Natural killer cell (primary cell): ENCODE data around the gene ZNRF3. TPM values are rescaled to one million over a fixed set of nuclear protein-coding genes. Genes with fewer than 3 reads are reported as not detected.

Source experiments
- ATAC-seq, 3 donors: fragments of 150-1000 bp in 2 of 3; fragments of 200-7000 bp in 1 of 3; cut with Tn5 transposase; 1 replicate in 1 of 3; 2 replicates in 2 of 3; pipeline ENCODE4 v1.10.0; 2021; ENCODE audit warnings: mild to moderate bottlenecking in 2 of 3, moderate library complexity in 2 of 3
- DNase-seq, 2 donors: peaks; one replicate each; pipeline versions ENCODE4 v3.0.0 to v3.0.0-alpha.2; 2013 to 2021; ENCODE audit warnings: mixed read lengths in 1 of 2
- H3K27ac ChIP-seq: one replicate; pipeline ENCODE4 v1.5.1; 2013; ENCODE audit warnings: mild to moderate bottlenecking, low read length
- H3K27me3 ChIP-seq: one replicate; pipeline ENCODE4 v1.6.1; 2013; ENCODE audit warnings: low read length; ENCODE audit not compliant: control insufficient read depth, insufficient read depth
- H3K36me3 ChIP-seq: one replicate; pipeline ENCODE4 v1.6.1; 2013; ENCODE audit warnings: low read length; ENCODE audit not compliant: control insufficient read depth, insufficient read depth
- H3K4me1 ChIP-seq: one replicate; pipeline ENCODE4 v1.6.1; 2013; ENCODE audit warnings: low read length; ENCODE audit not compliant: control insufficient read depth, insufficient read depth
- H3K4me3 ChIP-seq: one replicate; pipeline ENCODE4 v1.5.1; 2013; ENCODE audit warnings: low read length
- H3K9me3 ChIP-seq: one replicate; pipeline ENCODE4 v1.6.1; 2013; ENCODE audit warnings: low read length; ENCODE audit not compliant: control insufficient read depth, insufficient read depth
- H3K27ac Mint-ChIP-seq, 2 donors: one replicate each; pipeline ENCODE4 v1.8.0; 2022; ENCODE audit warnings: mild to moderate bottlenecking in 2 of 2, mixed read lengths in 2 of 2, moderate library complexity in 1 of 2
- H3K27me3 Mint-ChIP-seq, 2 donors: one replicate each; pipeline ENCODE4 v1.8.0; 2022; ENCODE audit warnings: low read depth in 2 of 2, mixed read lengths in 2 of 2
- H3K36me3 Mint-ChIP-seq: one replicate; pipeline ENCODE4 v1.8.0; 2022; ENCODE audit warnings: mixed read lengths
- H3K4me1 Mint-ChIP-seq, 2 donors: one replicate each; pipeline ENCODE4 v1.8.0; 2022; ENCODE audit warnings: mixed read lengths in 2 of 2
- H3K4me3 Mint-ChIP-seq: one replicate; pipeline ENCODE4 v1.8.0; 2022; ENCODE audit warnings: mild to moderate bottlenecking, moderate library complexity, mixed read lengths
- H3K9me3 Mint-ChIP-seq, 2 donors: one replicate each; pipeline ENCODE4 v1.8.0; 2022; ENCODE audit warnings: mixed read lengths in 2 of 2
- CTCF ChIP-seq: fragments of 200-600 bp; IDR thresholded peaks from one replicate; pipeline ENCODE4 v1.8.0; 2022; ENCODE audit warnings: antibody characterized with exemption
- WGBS: methylation state at CpG from one replicate; pipeline ENCODE4 v1.1.7; 2013; ENCODE audit warnings: missing lambda C conversion rate; ENCODE audit not compliant: insufficient coverage; 5-methylcytosine and 5-hydroxymethylcytosine counted together
- intact Hi-C: fragments of 100-400 bp; cut with micrococcal nuclease; formaldehyde crosslinking; loops from one replicate; pipeline ENCODE4 v1.14.2; 2022
- total RNA-seq, 4 donors: library from RNA; stranded (reverse); fragments of 120-200 nt in 1 of 4; gene quantifications; one replicate each; pipeline versions ENCODE4 v1.2.3 to v1.2.4, GENCODE V29; 2013 to 2022

ZNRF3 gene
- total RNA-seq, 3 donors from 2014 or later (not counting 1 experiment from before 2014, with no cell fraction given), result 0.23 to 0.34 (median 0.33) TPM

DNA sequence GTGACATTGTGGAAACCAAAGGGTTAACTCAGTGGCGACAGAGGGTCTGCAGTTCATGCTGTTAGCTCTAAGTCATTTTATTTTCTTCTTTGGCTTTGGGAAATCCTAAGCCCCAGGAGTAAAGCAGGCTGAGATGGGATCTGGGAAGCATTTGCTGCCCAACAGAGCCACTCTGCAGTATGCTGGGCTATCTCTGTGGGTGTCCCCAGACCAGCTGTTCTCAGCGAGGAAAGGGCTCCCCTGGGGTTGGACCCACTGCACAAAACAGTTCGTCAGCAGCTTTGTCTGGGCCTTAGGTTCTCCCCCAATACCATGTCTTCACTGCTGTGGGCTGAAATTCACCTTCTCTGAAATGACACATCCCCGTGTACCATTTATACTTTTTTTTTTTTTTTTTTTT, 223.5 kb downstream of the ZNRF3 start:
- DNase-seq, result no peak
- H3K36me3 Mint-ChIP-seq, result no peaks in the 10 kb centered on the region
- TF ChIP-seq CTCF, result no peak
- no peaks in the 10 kb centered on the region for H3K4me1 ChIP-seq
- peaks cover 6 to 8% of the 10 kb centered on the region in 2 donors for H3K27me3 Mint-ChIP-seq
- H3K27ac Mint-ChIP-seq, result no peak overlapping the region
- no peaks in the 10 kb centered on the region for H3K4me1 Mint-ChIP-seq
- no peaks in the 10 kb centered on the region for H3K9me3 ChIP-seq
- ATAC-seq, result no peak
- H3K4me3 ChIP-seq, result no peak overlapping the region
- H3K27me3 ChIP-seq, result no peaks in the 10 kb centered on the region
- H3K36me3 ChIP-seq, result no peaks in the 10 kb centered on the region
- H3K27ac ChIP-seq, result no peak overlapping the region
- no peaks in the 10 kb centered on the region for H3K9me3 Mint-ChIP-seq
- WGBS, result 69% methylated on average over 3 of the region's 4 CpGs
- intact Hi-C loops, result no loop called here
- H3K4me3 Mint-ChIP-seq, result no peak overlapping the region

Other genes starting within 250 kb of the ZNRF3 start
- 10 to 100 TPM in 1 of 3 donors, 1 to 10 TPM in 2; 4.1 to 10.0 (median 8.6) TPM for gene TTC28, start 203.7 kb upstream of the ZNRF3 start, total RNA-seq
- gene CHEK2, start 141.8 kb upstream of the ZNRF3 start, total RNA-seq, result 10 to 100 TPM; 10.4 to 11.8 (median 11.4) TPM
- gene HSCB, start 141.5 kb upstream of the ZNRF3 start, total RNA-seq, result 10 to 100 TPM; 11.4 to 13.6 (median 12.3) TPM
- 10 to 100 TPM; 26.3 to 26.9 (median 26.6) TPM for gene CCDC117, start 110.9 kb upstream of the ZNRF3 start, total RNA-seq
- gene XBP1, start 83.0 kb upstream of the ZNRF3 start, total RNA-seq, result 100 to 1,000 TPM; 221 to 240 (median 224) TPM
- gene C22orf31, start 178.3 kb downstream of the ZNRF3 start, total RNA-seq, result not detected
- gene KREMEN1, start 189.5 kb downstream of the ZNRF3 start, total RNA-seq, result under 1 TPM in 1 of 3 donors, not detected in 2; 0.23 TPM